Prostate gland (tissue), 2 donors: ENCODE measurements around the gene SLC34A2.

Experiments
- POLR2AphosphoS5 ChIP-seq: sonication (generic); formaldehyde crosslinking; IDR thresholded peaks from one replicate; pipeline ENCODE4 v1.6.1; 2017; ENCODE audit warnings: antibody characterized with exemption
- TF ChIP-seq, protein P1 (sequence below), 4 experiments: fragments of 200-600 bp in 2 of 4; fragments of 450-650 bp in 2 of 4; sonication (generic) in 2 of 4; IDR thresholded peaks; 1 replicate in 3 of 4; 2 replicates in 1 of 4; pipeline ENCODE4 v1.5.1; 2016 to 2019; ENCODE audit warnings: antibody characterized with exemption in 4 of 4, mild to moderate bottlenecking in 2 of 4, moderate library complexity in 2 of 4

DNA sequence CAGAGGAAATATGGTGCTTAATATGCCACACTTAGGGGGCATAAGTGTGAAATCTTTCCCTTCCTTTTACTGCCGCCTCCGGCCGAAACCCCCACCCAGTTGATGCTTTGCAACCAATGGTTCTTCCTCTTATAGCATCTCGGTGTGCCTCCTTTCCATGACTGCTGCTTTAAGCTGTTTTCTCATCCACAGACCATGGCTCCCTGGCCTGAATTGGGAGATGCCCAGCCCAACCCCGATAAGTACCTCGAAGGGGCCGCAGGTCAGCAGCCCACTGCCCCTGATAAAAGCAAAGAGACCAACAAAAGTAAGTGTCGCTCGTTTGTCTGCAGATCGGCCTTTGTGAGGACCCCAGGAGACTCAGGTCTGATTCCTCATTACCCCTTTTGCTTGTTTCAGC is 6.7 kb downstream of the SLC34A2 start:
- TF ChIP-seq, protein P1, sequence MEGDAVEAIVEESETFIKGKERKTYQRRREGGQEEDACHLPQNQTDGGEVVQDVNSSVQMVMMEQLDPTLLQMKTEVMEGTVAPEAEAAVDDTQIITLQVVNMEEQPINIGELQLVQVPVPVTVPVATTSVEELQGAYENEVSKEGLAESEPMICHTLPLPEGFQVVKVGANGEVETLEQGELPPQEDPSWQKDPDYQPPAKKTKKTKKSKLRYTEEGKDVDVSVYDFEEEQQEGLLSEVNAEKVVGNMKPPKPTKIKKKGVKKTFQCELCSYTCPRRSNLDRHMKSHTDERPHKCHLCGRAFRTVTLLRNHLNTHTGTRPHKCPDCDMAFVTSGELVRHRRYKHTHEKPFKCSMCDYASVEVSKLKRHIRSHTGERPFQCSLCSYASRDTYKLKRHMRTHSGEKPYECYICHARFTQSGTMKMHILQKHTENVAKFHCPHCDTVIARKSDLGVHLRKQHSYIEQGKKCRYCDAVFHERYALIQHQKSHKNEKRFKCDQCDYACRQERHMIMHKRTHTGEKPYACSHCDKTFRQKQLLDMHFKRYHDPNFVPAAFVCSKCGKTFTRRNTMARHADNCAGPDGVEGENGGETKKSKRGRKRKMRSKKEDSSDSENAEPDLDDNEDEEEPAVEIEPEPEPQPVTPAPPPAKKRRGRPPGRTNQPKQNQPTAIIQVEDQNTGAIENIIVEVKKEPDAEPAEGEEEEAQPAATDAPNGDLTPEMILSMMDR (IDR thresholded peaks at IDR 0.05) = no peak
- no peak for TF ChIP-seq POLR2AphosphoS5
